IMR-90 (cell line): ENCODE results near the gene ASPRV1. TPM values are rescaled to one million over a fixed set of nuclear protein-coding genes. Genes with fewer than 3 reads are reported as not detected.

Source experiments
- ATAC-seq: fragments of 200-7000 bp; cut with Tn5 transposase; 2 replicates; pipeline ENCODE4 v1.9.1; 2020; ENCODE audit warnings: low read depth, mild to moderate bottlenecking, moderate library complexity
- BruUV-seq: library from RNA; stranded (reverse); fragments of 400-500 nt; replicated peaks from 2 replicates; lab custom pipeline; 2021; lab: Mats Ljungman, UMichigan
- CTCF ChIA-PET: fragments of 300-600 bp; formaldehyde crosslinking; extraction: SDS; loops from one replicate; lab custom pipeline; 2021; ENCODE audit warnings: antibody characterized with exemption; lab: Yijun Ruan, JAX
- POLR2A ChIA-PET: fragments of 300-600 bp; sonication (Branson Sonifier 250); formaldehyde crosslinking; loops from one replicate; lab custom pipeline; 2022; ENCODE audit warnings: antibody characterized with exemption; ENCODE audit not compliant: unreplicated experiment; lab: Charles Lee
- DNase-seq: peaks from one replicate; pipeline ENCODE4 v3.0.0; 2013
- H2AFZ ChIP-seq: replicated peaks from 2 replicates; pipeline ENCODE3; 2013; ENCODE audit warnings: low read length, mild to moderate bottlenecking; ENCODE audit not compliant: poor library complexity
- H2AK5ac ChIP-seq: 2 replicates; pipeline ENCODE4 v1.6.1; 2013; ENCODE audit warnings: low read depth, low read length, inconsistent platforms
- H2AK9ac ChIP-seq: replicated peaks from 2 replicates; pipeline ENCODE3; 2013; ENCODE audit warnings: mild to moderate bottlenecking, low read depth, low read length, moderate library complexity; ENCODE audit not compliant: poor library complexity
- H2BK120ac ChIP-seq: 2 replicates; pipeline ENCODE4 v1.6.1; 2013; ENCODE audit warnings: low read depth, low read length, inconsistent platforms
- H2BK15ac ChIP-seq: 3 replicates; pipeline ENCODE4 v1.6.1; 2013; ENCODE audit warnings: low read depth, low read length, inconsistent platforms
- H2BK20ac ChIP-seq: 2 replicates; pipeline ENCODE4 v1.6.1; 2013; ENCODE audit warnings: low read depth, mild to moderate bottlenecking, inconsistent platforms, low read length, moderate library complexity
- H2BK5ac ChIP-seq: 2 replicates; pipeline ENCODE4 v1.6.1; 2013; ENCODE audit warnings: mild to moderate bottlenecking, low read depth, low read length, inconsistent platforms; ENCODE audit not compliant: poor library complexity, severe bottlenecking
- H3K14ac ChIP-seq: replicated peaks from 2 replicates; pipeline ENCODE4 v1.6.1; 2013; ENCODE audit warnings: low read depth, low read length, inconsistent platforms
- H3K18ac ChIP-seq: 2 replicates; pipeline ENCODE4 v1.6.1; 2013; ENCODE audit warnings: low read depth, low read length, control low read depth
- H3K23ac ChIP-seq: 2 replicates; pipeline ENCODE4 v1.6.1; 2013; ENCODE audit warnings: low read depth, low read length, inconsistent platforms
- H3K27ac ChIP-seq: 2 replicates; pipeline ENCODE4 v1.5.1; 2013; ENCODE audit warnings: mild to moderate bottlenecking, control low read depth, low read length; ENCODE audit not compliant: insufficient read depth
- H3K27me3 ChIP-seq: 2 replicates; pipeline ENCODE4 v1.6.1; 2013; ENCODE audit warnings: low read length; ENCODE audit not compliant: control insufficient read depth, insufficient read depth
- H3K36me3 ChIP-seq: 2 replicates; pipeline ENCODE4 v1.6.1; 2013; ENCODE audit warnings: low read length, mixed read lengths; ENCODE audit not compliant: control insufficient read depth, insufficient read depth
- H3K4ac ChIP-seq: 2 replicates; pipeline ENCODE4 v1.6.1; 2013; ENCODE audit warnings: low read depth, low read length, inconsistent platforms
- H3K4me1 ChIP-seq: 2 replicates; pipeline ENCODE4 v1.6.1; 2013; ENCODE audit warnings: low read length, mixed read lengths; ENCODE audit not compliant: control insufficient read depth, insufficient read depth
- H3K4me2 ChIP-seq: 2 replicates; pipeline ENCODE4 v1.6.1; 2013; ENCODE audit warnings: low read depth, mild to moderate bottlenecking, control low read depth, low read length, moderate library complexity
- H3K4me3 ChIP-seq: 2 replicates; pipeline ENCODE4 v1.5.1; 2013; ENCODE audit warnings: low read depth, mild to moderate bottlenecking, control low read depth, low read length, moderate library complexity; ENCODE audit not compliant: insufficient read depth
- H3K56ac ChIP-seq: 2 replicates; pipeline ENCODE4 v1.6.1; 2013; ENCODE audit warnings: low read length, inconsistent platforms; ENCODE audit not compliant: insufficient read depth; ENCODE audit errors: extremely low read depth
- H3K79me1 ChIP-seq, 2 experiments: 2 replicates each; pipeline ENCODE4 v1.6.1; 2013; ENCODE audit warnings: low read length in 2 of 2, inconsistent platforms in 1 of 2, low read depth in 1 of 2
- H3K9ac ChIP-seq: 2 replicates; pipeline ENCODE4 v1.6.1; 2013; ENCODE audit warnings: low read depth, low read length, control low read depth
- H3K9me1 ChIP-seq: 2 replicates; pipeline ENCODE4 v1.6.1; 2013; ENCODE audit warnings: low read length, inconsistent platforms; ENCODE audit not compliant: insufficient read depth
- H3K9me3 ChIP-seq: 2 replicates; pipeline ENCODE4 v1.6.1; 2013; ENCODE audit warnings: low read length; ENCODE audit not compliant: control insufficient read depth, insufficient read depth
- H4K20me1 ChIP-seq: 2 replicates; pipeline ENCODE4 v1.6.1; 2013; ENCODE audit warnings: low read length, inconsistent platforms; ENCODE audit not compliant: insufficient read depth
- H4K5ac ChIP-seq: 2 replicates; pipeline ENCODE4 v1.6.1; 2013; ENCODE audit warnings: mild to moderate bottlenecking, low read depth, low read length, control low read depth
- H4K8ac ChIP-seq, 2 experiments: 2 replicates each; pipeline ENCODE4 v1.6.1; 2013; ENCODE audit warnings: low read depth in 2 of 2, low read length in 2 of 2, control low read depth in 1 of 2, inconsistent platforms in 1 of 2
- H4K91ac ChIP-seq: 2 replicates; pipeline ENCODE4 v1.6.1; 2013; ENCODE audit warnings: low read depth, low read length, inconsistent platforms; ENCODE audit not compliant: insufficient read depth
- CHD1 ChIP-seq: IDR thresholded peaks from 2 replicates; pipeline ENCODE4 v1.6.1; 2012; ENCODE audit warnings: low read depth, low read length, improper control_type of control experiment
- CTCF ChIP-seq: conservative IDR thresholded peaks from 2 replicates; pipeline ENCODE4 v1.5.1; 2012; ENCODE audit warnings: mild to moderate bottlenecking, low read depth, low read length, improper control_type of control experiment
- ELK1 ChIP-seq: fragments of 150-350 bp; IDR thresholded peaks from 2 replicates; pipeline ENCODE4 v1.6.1; 2016; ENCODE audit warnings: low read depth, mild to moderate bottlenecking, low read length, moderate library complexity, borderline replicate concordance
- MAFK ChIP-seq: IDR thresholded peaks from 2 replicates; pipeline ENCODE4 v1.6.1; 2012; ENCODE audit warnings: low read depth, low read length, improper control_type of control experiment
- MAZ ChIP-seq: IDR thresholded peaks from 2 replicates; pipeline ENCODE4 v1.6.1; 2012; ENCODE audit warnings: low read depth, mild to moderate bottlenecking, low read length, improper control_type of control experiment, moderate library complexity, borderline replicate concordance
- MXI1 ChIP-seq: IDR thresholded peaks from 2 replicates; pipeline ENCODE4 v1.6.1; 2012; ENCODE audit warnings: low read depth, mild to moderate bottlenecking, low read length, moderate library complexity, borderline replicate concordance
- NFE2L2 ChIP-seq: fragments of 150-350 bp; IDR thresholded peaks from 2 replicates; pipeline ENCODE4 v1.6.1; 2016; ENCODE audit warnings: low read depth, mild to moderate bottlenecking, low read length
- POLR2A ChIP-seq: IDR thresholded peaks from 2 replicates; pipeline ENCODE4 v1.6.1; 2012; ENCODE audit warnings: mild to moderate bottlenecking, low read depth, low read length
- SMC3 ChIP-seq: fragments of 150-350 bp; IDR thresholded peaks from 2 replicates; pipeline ENCODE4 v1.6.1; 2016; ENCODE audit warnings: low read depth, mild to moderate bottlenecking, antibody characterized with exemption, low read length, moderate library complexity
- WGBS, 2 experiments: methylation state at CpG; one replicate each; pipeline versions ENCODE4 v1.1.5 to v1.1.7; 2013; ENCODE audit warnings: missing lambda C conversion rate in 2 of 2; ENCODE audit not compliant: insufficient read length in 1 of 2; ENCODE audit errors: extremely low coverage in 2 of 2; 5-methylcytosine and 5-hydroxymethylcytosine counted together
- dilution Hi-C: fragments of 300-500 bp; cut with HindIII; formaldehyde crosslinking; loops from one replicate; pipeline ENCODE4 v1.14.3; 2018; ENCODE audit warnings: low sequenced_read_pairs; ENCODE audit not compliant: unreplicated experiment
- in situ Hi-C: fragments of 300-500 bp; cut with MboI; formaldehyde crosslinking; loops from 3 replicates; pipeline ENCODE4 v1.14.3; 2019; ENCODE audit warnings: low sequenced_read_pairs, inconsistent platforms, mixed read lengths
- intact Hi-C: fragments of 100-400 bp; cut with micrococcal nuclease; formaldehyde crosslinking; loops from 2 replicates; pipeline ENCODE4 v1.10.0; 2022
- polyA plus RNA-seq, 3 experiments: library from polyadenylated mRNA; depleted of rRNA; stranded (reverse); fragments of >200 nt; gene quantifications; 2 replicates each; pipeline ENCODE4 v1.2.3, GENCODE V29; 2012; ENCODE audit warnings: low replicate concordance in 1 of 3
- total RNA-seq: library from RNA; depleted of rRNA; stranded (reverse); fragments of >200 nt; gene quantifications from 2 replicates; pipeline ENCODE4 v1.2.3, GENCODE V29; 2012
- TF ChIP-seq, protein P1 (sequence below): fragments of 150-350 bp; IDR thresholded peaks from 2 replicates; pipeline ENCODE4 v1.6.1; 2017; ENCODE audit warnings: mild to moderate bottlenecking, antibody characterized with exemption, low read length, low read depth

Gene ASPRV1
- total and polyA plus RNA-seq, 2 of the 4 experiments (the other 2 are of a cell fraction) = 0.14 to 0.18 TPM

DNA sequence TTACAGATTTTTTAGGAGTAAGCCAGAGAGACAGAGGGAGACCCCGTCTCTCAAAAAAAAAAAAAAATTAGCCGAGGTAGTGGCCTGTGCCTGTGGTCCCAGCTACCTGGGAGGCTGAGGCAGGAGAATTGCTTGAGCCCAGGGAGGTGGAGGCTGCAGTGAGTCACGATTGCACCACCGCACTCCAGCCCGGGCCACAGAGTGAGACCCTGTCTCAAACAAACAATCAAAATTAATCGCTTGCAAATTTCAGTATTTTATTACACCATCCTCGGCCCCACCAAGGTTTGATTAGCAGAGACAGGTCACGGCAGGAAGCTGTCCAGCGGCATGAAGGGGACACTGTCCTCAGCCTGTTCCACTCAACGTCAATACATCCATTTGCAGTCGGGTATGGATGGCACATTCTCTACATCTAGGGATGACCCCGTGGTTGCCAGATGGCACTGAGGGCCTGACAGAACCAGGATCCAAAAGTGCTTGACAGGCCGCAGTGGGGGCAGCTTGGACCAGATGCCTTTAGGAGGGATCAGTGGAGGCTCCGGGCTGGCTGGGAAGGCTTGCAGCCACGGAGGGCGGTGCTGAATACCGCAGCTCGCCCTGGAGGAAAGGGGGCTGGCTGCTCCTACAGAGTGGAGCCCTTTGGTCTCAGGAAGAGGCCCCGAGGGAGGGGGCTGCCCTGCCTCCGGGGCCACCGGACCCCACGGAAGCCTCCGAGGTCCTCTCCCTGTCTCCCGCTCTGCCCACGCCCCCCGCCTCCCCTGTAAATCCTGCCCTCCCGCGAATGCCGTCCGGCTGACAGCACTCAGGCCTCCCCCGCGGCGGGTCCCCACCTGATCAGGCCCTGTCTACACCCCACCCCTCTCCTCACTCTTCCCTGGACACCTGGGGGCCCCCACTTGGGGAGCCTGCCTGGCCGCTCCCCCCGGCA is 13.1 kb downstream of the ASPRV1 start:
- no peak overlapping the region for H3K4me2 ChIP-seq
- intact Hi-C loops (no loop called here), dilution Hi-C loops (no loop called here), in situ Hi-C loops (no loop called here)
- no peak overlapping the region for H3K23ac ChIP-seq
- no peak overlapping the region for H2AK9ac ChIP-seq
- H4K91ac ChIP-seq = peak overlapping the region; percentile 60
- H3K36me3 ChIP-seq = peaks cover 3% of the 10 kb centered on the region; the same call in 1 of the 2 replicates
- H2BK20ac ChIP-seq = peak overlapping the region; percentile 51
- H3K18ac ChIP-seq = no peak overlapping the region
- BruUV-seq = no TSS peak
- ATAC-seq = peak; percentile 57
- peak overlapping the region; percentile 58 for H2AK5ac ChIP-seq
- H3K4me3 ChIP-seq = no peak overlapping the region
- H4K20me1 ChIP-seq = no peaks in the 10 kb centered on the region
- H3K14ac ChIP-seq = 0 out of 2 replicates have a peak overlapping the region, but pooled peaks have one; percentile 5
- no peak overlapping the region for H3K27ac ChIP-seq
- peaks cover 24% of the 10 kb centered on the region for H3K9me1 ChIP-seq
- H2BK15ac ChIP-seq = peak overlapping the region; percentile 71; the same call in 1 of the 3 replicates
- ChIA-PET CTCF (no interaction called here), POLR2A (no interaction called here)
- no peak overlapping the region for H2BK5ac ChIP-seq
- TF ChIP-seq, protein P1, sequence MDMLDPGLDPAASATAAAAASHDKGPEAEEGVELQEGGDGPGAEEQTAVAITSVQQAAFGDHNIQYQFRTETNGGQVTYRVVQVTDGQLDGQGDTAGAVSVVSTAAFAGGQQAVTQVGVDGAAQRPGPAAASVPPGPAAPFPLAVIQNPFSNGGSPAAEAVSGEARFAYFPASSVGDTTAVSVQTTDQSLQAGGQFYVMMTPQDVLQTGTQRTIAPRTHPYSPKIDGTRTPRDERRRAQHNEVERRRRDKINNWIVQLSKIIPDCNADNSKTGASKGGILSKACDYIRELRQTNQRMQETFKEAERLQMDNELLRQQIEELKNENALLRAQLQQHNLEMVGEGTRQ = no peak
- TF ChIP-seq MXI1 (no peak), ELK1 (no peak), SMC3 (no peak), CHD1 (no peak), MAFK (no peak), CTCF (no peak), NFE2L2 (no peak), POLR2A (no peak), MAZ (no peak)
- WGBS, 2 experiments = 51% methylated on average over 20 of the region's 35 CpGs; no CpG with 5 or more reads in 1 of the 2 experiments
- DNase-seq = no peak
- no peak overlapping the region for H3K56ac ChIP-seq
- H3K27me3 ChIP-seq = no peaks in the 10 kb centered on the region
- no peak overlapping the region for H3K9ac ChIP-seq
- no peaks in the 10 kb centered on the region for H3K9me3 ChIP-seq
- no peaks in the 10 kb centered on the region for H3K79me1 ChIP-seq
- peak overlapping the region; percentile 77 for H2BK120ac ChIP-seq
- no peak overlapping the region; a peak in 1 of 4 replicates for H4K8ac ChIP-seq
- peak overlapping the region; percentile 76 for H2AFZ ChIP-seq
- peaks cover 8% of the 10 kb centered on the region for H3K4me1 ChIP-seq
- 0 out of 2 replicates have a peak overlapping the region, but pooled peaks have one; percentile 60 for H3K4ac ChIP-seq
- H4K5ac ChIP-seq = no peak overlapping the region
